Karpas-422 (cell line): Measurements from ENCODE around the gene USP25. TPM values are rescaled to one million over a fixed set of nuclear protein-coding genes. Genes with fewer than 3 reads are reported as not detected.

Experiments
- DNase-seq: peaks from one replicate; pipeline ENCODE4 v3.0.0-alpha.2; 2015
- H2AFZ ChIP-seq: fragments of 200-600 bp; sonication (generic); 2 replicates; pipeline ENCODE4 v1.6.1; 2014; ENCODE audit warnings: antibody characterized with exemption, low read length, mixed read lengths
- H3K27ac ChIP-seq: fragments of 200-600 bp; sonication (generic); 2 replicates; pipeline ENCODE4 v1.5.1; 2014; ENCODE audit warnings: mild to moderate bottlenecking, low read length, moderate library complexity
- H3K27me3 ChIP-seq: fragments of 200-600 bp; sonication (generic); 2 replicates; pipeline ENCODE4 v1.6.1; 2014; ENCODE audit warnings: low read length, mixed read lengths
- H3K36me3 ChIP-seq: fragments of 200-600 bp; sonication (generic); 2 replicates; pipeline ENCODE4 v1.6.1; 2014; ENCODE audit warnings: low read length, mixed read lengths; ENCODE audit not compliant: insufficient read depth
- H3K4me1 ChIP-seq: fragments of 200-600 bp; sonication (generic); 2 replicates; pipeline ENCODE4 v1.6.1; 2014; ENCODE audit warnings: mild to moderate bottlenecking, low read length, mixed read lengths
- H3K4me2 ChIP-seq: fragments of 200-600 bp; sonication (generic); 2 replicates; pipeline ENCODE4 v1.6.1; 2014; ENCODE audit warnings: low read length, low read depth, mild to moderate bottlenecking; ENCODE audit not compliant: poor library complexity, severe bottlenecking
- H3K4me3 ChIP-seq: fragments of 200-600 bp; sonication (generic); 2 replicates; pipeline ENCODE4 v1.5.1; 2014; ENCODE audit warnings: mild to moderate bottlenecking, antibody characterized with exemption, low read length, mixed read lengths
- H3K79me2 ChIP-seq: fragments of 200-600 bp; sonication (generic); 2 replicates; pipeline ENCODE4 v1.6.1; 2014; ENCODE audit warnings: mild to moderate bottlenecking, low read length, mixed read lengths
- H3K9ac ChIP-seq: fragments of 200-600 bp; sonication (generic); 2 replicates; pipeline ENCODE4 v1.6.0; 2014; ENCODE audit warnings: low read length
- H3K9me2 ChIP-seq: fragments of 200-600 bp; sonication (generic), shearing (Covaris generic); replicated peaks from 2 replicates; pipeline ENCODE4 v1.6.0; 2014; ENCODE audit warnings: mild to moderate bottlenecking, low read length, moderate library complexity; ENCODE audit not compliant: insufficient read depth
- H3K9me3 ChIP-seq: fragments of 300-700, 200-600 bp; sonication (generic); 2 replicates; pipeline ENCODE4 v1.6.1; 2014; ENCODE audit warnings: low read length, mixed read lengths
- H4K20me1 ChIP-seq: fragments of 200-600 bp; sonication (generic); 2 replicates; pipeline ENCODE4 v1.6.1; 2014; ENCODE audit warnings: mild to moderate bottlenecking, antibody characterized with exemption, low read length, low read depth; ENCODE audit not compliant: insufficient read depth
- total RNA-seq: library from RNA; depleted of rRNA; stranded (reverse); fragments of >200 nt; shearing (Covaris generic); gene quantifications from 2 replicates; pipeline ENCODE4 v1.2.3, GENCODE V29; 2014; ENCODE audit warnings: low replicate concordance

Gene USP25
- total RNA-seq, 1 experiment from 2014 or later: 120 TPM

DNA sequence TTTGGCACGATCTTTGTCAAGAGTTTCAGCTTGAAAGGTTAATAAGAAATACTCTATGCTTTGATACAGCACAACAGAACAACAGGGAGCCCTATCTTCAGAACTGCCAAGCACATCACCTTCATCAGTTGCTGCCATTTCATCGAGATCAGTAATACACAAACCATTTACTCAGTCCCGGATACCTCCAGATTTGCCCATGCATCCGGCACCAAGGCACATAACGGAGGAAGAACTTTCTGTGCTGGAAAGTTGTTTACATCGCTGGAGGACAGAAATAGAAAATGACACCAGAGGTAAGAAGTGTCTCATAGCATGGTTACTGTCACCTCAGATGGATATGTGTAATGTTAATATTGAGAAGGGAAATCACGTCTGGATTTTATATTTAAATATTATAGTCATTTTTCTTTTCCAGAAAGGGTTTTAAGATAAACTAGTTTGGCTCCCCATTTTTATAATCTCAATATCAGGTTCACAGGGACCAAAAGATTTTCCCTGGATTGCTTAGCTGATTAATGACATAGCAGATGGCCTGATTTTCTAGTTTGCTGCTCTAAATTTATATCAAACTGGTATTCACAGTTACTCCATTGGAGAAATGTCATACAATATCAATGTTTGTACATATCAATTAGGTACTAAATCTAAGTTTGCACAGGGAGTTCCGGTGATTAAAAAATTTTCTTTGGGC lies 97.3 kb downstream of the USP25 start:
- H2AFZ ChIP-seq: no peak overlapping the region
- H3K9me2 ChIP-seq: no peaks in the 10 kb centered on the region
- no peak overlapping the region for H3K9ac ChIP-seq
- H3K79me2 ChIP-seq: peaks cover 61% of the 10 kb centered on the region
- H3K9me3 ChIP-seq: no peaks in the 10 kb centered on the region
- DNase-seq: no peak
- peaks cover 44% of the 10 kb centered on the region for H3K4me1 ChIP-seq
- H3K4me2 ChIP-seq: no peak overlapping the region
- H3K4me3 ChIP-seq: no peak overlapping the region
- H4K20me1 ChIP-seq: no peaks in the 10 kb centered on the region
- no peak overlapping the region for H3K27ac ChIP-seq
- no peaks in the 10 kb centered on the region for H3K27me3 ChIP-seq
- H3K36me3 ChIP-seq: peaks cover 28% of the 10 kb centered on the region; the same call in 1 of the 2 replicates

DNA sequence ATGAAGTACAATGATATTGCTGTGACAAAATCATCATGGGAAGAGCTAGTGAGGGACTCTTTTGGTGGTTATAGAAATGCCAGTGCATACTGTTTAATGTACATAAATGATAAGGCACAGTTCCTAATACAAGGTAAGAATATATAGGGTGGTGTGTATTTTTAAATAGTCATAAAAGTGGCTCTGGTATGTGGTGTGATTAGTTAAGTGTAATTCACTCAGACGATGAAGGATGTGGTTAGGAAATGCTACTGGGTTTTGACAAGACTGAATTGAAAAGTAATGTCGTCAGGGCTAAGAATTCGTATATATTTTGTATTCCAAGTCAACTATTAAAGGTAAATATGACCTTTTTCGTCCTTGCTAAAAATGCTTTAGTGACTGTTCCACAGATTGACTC lies 101.7 kb downstream of the USP25 start:
- no peak for DNase-seq
- Histone ChIP-seq H3K9me3 (no peaks in the 10 kb centered on the region), H3K9ac (no peak overlapping the region), H4K20me1 (no peaks in the 10 kb centered on the region), H3K9me2 (no peaks in the 10 kb centered on the region), H3K27me3 (no peaks in the 10 kb centered on the region), H3K36me3 (peaks cover 45% of the 10 kb centered on the region; the same call in 1 of the 2 replicates), H3K79me2 (peaks cover 52% of the 10 kb centered on the region), H3K4me2 (no peak overlapping the region), H3K27ac (no peak overlapping the region), H3K4me1 (no peaks in the 10 kb centered on the region), H3K4me3 (no peak overlapping the region), H2AFZ (no peak overlapping the region)

DNA sequence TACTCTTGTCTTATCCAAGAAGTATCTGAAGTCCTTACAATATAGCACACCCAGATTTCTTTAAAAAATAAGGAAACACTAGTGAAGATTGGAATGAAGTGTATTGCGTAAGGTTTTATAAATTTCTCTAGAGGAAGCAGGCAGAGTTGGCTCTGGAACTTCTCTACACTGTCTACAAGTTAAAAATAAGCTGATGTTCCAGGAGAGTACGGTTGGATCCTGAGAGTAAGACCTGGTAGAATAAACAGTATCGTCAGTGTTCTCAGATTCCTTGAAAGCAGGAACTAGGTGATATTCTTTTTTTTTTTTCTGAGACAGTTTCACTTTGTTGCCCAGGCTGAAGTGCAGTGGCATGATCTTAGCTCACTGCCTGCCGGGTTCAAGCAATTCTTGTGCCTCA lies 107.9 kb downstream of the USP25 start:
- DNase-seq: no peak
- Histone ChIP-seq H3K9me2 (no peaks in the 10 kb centered on the region), H4K20me1 (no peaks in the 10 kb centered on the region), H3K4me2 (no peak overlapping the region), H3K4me3 (no peak overlapping the region), H3K36me3 (peaks cover 34% of the 10 kb centered on the region; the same call in 1 of the 2 replicates), H2AFZ (no peak overlapping the region), H3K27me3 (no peaks in the 10 kb centered on the region), H3K4me1 (no peaks in the 10 kb centered on the region), H3K79me2 (peaks cover 41% of the 10 kb centered on the region), H3K9me3 (no peaks in the 10 kb centered on the region), H3K9ac (no peak overlapping the region), H3K27ac (no peak overlapping the region)

DNA sequence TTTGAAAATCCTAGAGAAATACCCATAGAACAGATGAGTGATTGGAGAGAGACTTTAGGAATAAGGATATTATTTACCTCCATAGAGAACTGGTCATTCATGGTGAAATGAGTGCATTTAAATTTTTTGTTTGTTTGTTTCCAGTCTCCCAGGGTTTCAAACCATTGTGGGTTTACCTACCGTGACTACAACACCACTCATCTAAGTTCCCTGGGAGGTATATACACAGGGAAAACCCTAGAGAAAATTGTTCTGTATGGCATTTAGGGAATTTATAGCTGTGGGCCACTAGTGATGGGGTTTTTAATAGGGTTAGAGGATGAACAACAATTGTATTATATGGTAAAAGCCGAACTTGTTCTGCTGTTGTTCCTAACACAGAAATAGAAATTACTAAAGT lies 109.2 kb downstream of the USP25 start:
- Histone ChIP-seq H2AFZ (no peak overlapping the region), H3K9me2 (no peaks in the 10 kb centered on the region), H3K4me3 (no peak overlapping the region), H3K9me3 (no peaks in the 10 kb centered on the region), H3K9ac (no peak overlapping the region), H3K27me3 (no peaks in the 10 kb centered on the region), H4K20me1 (no peaks in the 10 kb centered on the region), H3K79me2 (peaks cover 45% of the 10 kb centered on the region), H3K4me1 (no peaks in the 10 kb centered on the region), H3K36me3 (peaks cover 39% of the 10 kb centered on the region; the same call in 1 of the 2 replicates), H3K4me2 (no peak overlapping the region), H3K27ac (no peak overlapping the region)
- no peak for DNase-seq

DNA sequence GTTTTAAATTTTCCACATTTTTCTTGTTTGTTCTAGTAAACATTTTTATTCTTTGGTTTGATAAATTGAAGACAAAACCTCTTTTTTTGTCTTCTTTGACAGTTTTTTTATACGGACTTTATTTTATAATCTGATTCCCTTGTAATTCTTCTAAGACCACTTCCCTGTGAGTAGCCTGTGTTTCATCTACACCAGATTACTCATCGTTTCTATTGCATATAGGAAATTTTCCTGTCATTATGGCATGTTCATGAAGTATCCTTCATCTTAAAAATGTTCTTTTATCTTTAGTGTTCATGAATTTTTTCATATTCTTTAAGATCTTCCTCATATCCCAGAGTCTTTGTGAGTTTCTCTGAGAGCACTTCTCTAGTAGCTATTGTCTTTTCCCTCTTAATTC lies 109.8 kb downstream of the USP25 start:
- H3K4me1 ChIP-seq: no peaks in the 10 kb centered on the region
- no peak overlapping the region for H3K4me2 ChIP-seq
- no peak overlapping the region for H3K9ac ChIP-seq
- peaks cover 43% of the 10 kb centered on the region for H3K79me2 ChIP-seq
- DNase-seq: no peak
- H3K36me3 ChIP-seq: peaks cover 34% of the 10 kb centered on the region; the same call in 1 of the 2 replicates
- H3K9me3 ChIP-seq: no peaks in the 10 kb centered on the region
- no peak overlapping the region for H3K4me3 ChIP-seq
- H4K20me1 ChIP-seq: no peaks in the 10 kb centered on the region
- H3K27me3 ChIP-seq: no peaks in the 10 kb centered on the region
- no peak overlapping the region for H3K27ac ChIP-seq
- H2AFZ ChIP-seq: no peak overlapping the region
- no peaks in the 10 kb centered on the region for H3K9me2 ChIP-seq

DNA sequence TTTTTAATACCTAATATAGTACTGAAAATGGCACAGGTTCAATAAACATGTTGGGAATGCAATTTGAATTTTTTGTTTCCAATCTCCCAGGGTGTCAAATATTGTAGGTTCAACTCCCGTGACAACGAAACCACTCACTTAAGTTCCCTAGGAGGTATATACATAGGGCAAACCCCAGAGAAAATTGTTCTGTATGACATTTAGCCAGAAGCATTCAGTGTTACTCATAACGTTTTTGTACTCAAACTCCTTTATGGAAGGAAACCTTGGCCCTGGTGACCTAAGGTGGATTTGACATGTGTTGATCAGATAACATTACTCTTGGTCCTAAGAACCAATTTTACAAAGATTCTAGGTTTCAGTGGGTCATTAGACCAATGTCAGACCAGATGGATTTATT lies 110.6 kb downstream of the USP25 start:
- Histone ChIP-seq H3K9me3 (no peaks in the 10 kb centered on the region), H3K4me3 (no peak overlapping the region), H4K20me1 (no peaks in the 10 kb centered on the region), H3K36me3 (peaks cover 31% of the 10 kb centered on the region; the same call in 1 of the 2 replicates), H2AFZ (no peak overlapping the region), H3K9ac (no peak overlapping the region), H3K27me3 (no peaks in the 10 kb centered on the region), H3K4me2 (no peak overlapping the region), H3K9me2 (no peaks in the 10 kb centered on the region), H3K79me2 (peaks cover 41% of the 10 kb centered on the region), H3K27ac (no peak overlapping the region), H3K4me1 (no peaks in the 10 kb centered on the region)
- no peak for DNase-seq

DNA sequence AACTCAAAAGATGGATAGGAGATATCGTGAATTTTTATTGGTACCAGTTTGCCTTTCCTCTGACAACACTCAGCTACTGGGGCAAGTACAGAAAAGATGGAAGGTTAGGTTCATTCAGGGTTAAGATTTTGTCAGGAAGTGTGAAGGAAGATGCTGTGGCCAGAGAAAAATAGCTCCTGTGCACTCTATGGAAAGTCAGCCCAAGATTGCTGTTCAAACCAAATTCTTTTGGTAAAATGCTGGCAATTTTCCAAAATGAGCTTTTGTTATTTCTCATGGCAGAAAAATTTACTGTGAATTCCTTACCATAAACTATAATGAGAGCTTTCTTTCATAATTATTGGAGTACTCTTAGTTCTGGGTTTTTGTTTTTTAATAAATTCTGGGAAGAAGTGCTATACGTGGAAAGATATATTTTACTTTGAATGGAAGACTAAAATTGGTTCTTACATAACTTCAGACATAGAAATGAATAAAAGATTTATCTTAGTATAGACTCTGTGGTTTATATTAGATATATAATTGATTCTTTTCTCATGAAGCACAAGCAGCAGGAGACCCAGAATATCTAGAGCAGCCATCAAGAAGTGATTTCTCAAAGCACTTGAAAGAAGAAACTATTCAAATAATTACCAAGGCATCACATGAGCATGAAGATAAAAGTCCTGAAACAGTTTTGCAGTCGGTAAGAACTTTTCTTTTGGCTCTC lies 112.2 kb downstream of the USP25 start:
- Histone ChIP-seq H2AFZ (no peak overlapping the region), H4K20me1 (no peaks in the 10 kb centered on the region), H3K27ac (no peak overlapping the region), H3K9me3 (no peaks in the 10 kb centered on the region), H3K36me3 (peaks cover 24% of the 10 kb centered on the region; the same call in 1 of the 2 replicates), H3K4me2 (no peak overlapping the region), H3K9ac (no peak overlapping the region), H3K4me1 (no peaks in the 10 kb centered on the region), H3K4me3 (no peak overlapping the region), H3K79me2 (peaks cover 49% of the 10 kb centered on the region), H3K9me2 (no peaks in the 10 kb centered on the region), H3K27me3 (no peaks in the 10 kb centered on the region)
- no peak for DNase-seq

DNA sequence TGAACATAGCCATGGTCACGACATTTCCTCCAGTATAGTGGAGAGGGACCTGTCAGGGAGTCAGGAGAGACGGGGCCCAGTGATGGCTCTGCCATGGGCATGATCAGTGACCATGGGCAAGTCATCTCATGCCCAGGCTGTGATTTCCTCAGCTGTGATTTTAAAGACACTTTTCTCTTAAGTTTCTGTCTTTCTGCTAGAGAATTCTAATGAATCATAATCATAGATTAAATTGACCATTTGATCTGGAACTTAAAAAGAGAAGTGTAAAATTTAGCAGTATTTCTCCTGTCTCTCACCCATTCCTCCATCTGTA lies 112.7 kb downstream of the USP25 start:
- H3K27me3 ChIP-seq: no peaks in the 10 kb centered on the region
- no peak for DNase-seq
- no peak overlapping the region for H3K27ac ChIP-seq
- peaks cover 24% of the 10 kb centered on the region; the same call in 1 of the 2 replicates for H3K36me3 ChIP-seq
- no peaks in the 10 kb centered on the region for H3K4me1 ChIP-seq
- peaks cover 51% of the 10 kb centered on the region for H3K79me2 ChIP-seq
- H2AFZ ChIP-seq: no peak overlapping the region
- no peak overlapping the region for H3K9ac ChIP-seq
- H3K9me2 ChIP-seq: no peaks in the 10 kb centered on the region
- no peaks in the 10 kb centered on the region for H3K9me3 ChIP-seq
- H3K4me3 ChIP-seq: no peak overlapping the region
- H4K20me1 ChIP-seq: no peaks in the 10 kb centered on the region
- H3K4me2 ChIP-seq: no peak overlapping the region
